Activated naive CD4-positive, alpha-beta T cell (primary cell): Measurements from ENCODE around the gene APLF.

Experiments used
- DNase-seq, 4 experiments: peaks; one replicate each; lab custom pipeline; 2025; lab: John Stamatoyannopoulos, UW

Gene APLF

GRCh38 chr2:68467077-68467960 lies at the start of gene APLF, which contains the start of gene FBXO48:
Gene APLF, plus strand, starts transcription at chr2:68467585. Its CDS starts 147 bp downstream, at chr2:68467732.
Gene FBXO48, minus strand, starts transcription at chr2:68467294. Its CDS starts 2,149 bp downstream, at chr2:68465145.
- DNase-seq = peak; percentile 90 to 99 (median 96)

GRCh38 chr2:68417926-68418325 lies 49.5 kb upstream of the APLF start:
- DNase-seq = no peak

GRCh38 chr2:68418419-68418818 lies 49.0 kb upstream of the APLF start:
- DNase-seq = no peak

GRCh38 chr2:68418855-68419254 lies 48.5 kb upstream of the APLF start:
- no peak for DNase-seq

GRCh38 chr2:68420254-68420910 lies 47.0 kb upstream of the APLF start:
- DNase-seq = no peak

GRCh38 chr2:68423966-68424650 lies 43.3 kb upstream of the APLF start:
- no peak for DNase-seq

- no peak for DNase-seq
Measured at GRCh38 chr2:68425503-68425902, 41.9 kb upstream of the APLF start.

GRCh38 chr2:68426446-68426845 lies 40.9 kb upstream of the APLF start:
- DNase-seq = no peak

GRCh38 chr2:68426848-68427579 lies 40.4 kb upstream of the APLF start:
- DNase-seq = no peak

- DNase-seq = no peak
Measured at GRCh38 chr2:68428126-68428525, 39.3 kb upstream of the APLF start.

- DNase-seq = no peak
Measured at GRCh38 chr2:68428746-68429145, 38.6 kb upstream of the APLF start.

GRCh38 chr2:68429311-68429826 lies 38.0 kb upstream of the APLF start:
- DNase-seq = no peak

GRCh38 chr2:68431316-68431972 lies 35.9 kb upstream of the APLF start:
- DNase-seq = no peak

- no peak for DNase-seq
Measured at GRCh38 chr2:68432696-68433658, 34.4 kb upstream of the APLF start.

GRCh38 chr2:68434981-68435380 lies 32.4 kb upstream of the APLF start:
- no peak for DNase-seq

- no peak for DNase-seq
Measured at GRCh38 chr2:68435615-68436014, 31.8 kb upstream of the APLF start.

GRCh38 chr2:68436270-68436669 lies 31.1 kb upstream of the APLF start:
- no peak for DNase-seq

GRCh38 chr2:68438455-68439303 lies 28.7 kb upstream of the APLF start:
- DNase-seq = no peak
